Stromal cell of bone marrow (primary cell): Measurements from ENCODE around the gene UVSSA.
"Not testable (repeated sequence)": the region's sequence is repeated elsewhere in the genome, so short reads cannot be mapped to it uniquely, and the experiment has no call there.

Experiments used
- DNase-seq: peaks from one replicate; pipeline ENCODE4 v3.0.0-alpha.2; 2012; ENCODE audit warnings: low read depth

UVSSA gene

DNA sequence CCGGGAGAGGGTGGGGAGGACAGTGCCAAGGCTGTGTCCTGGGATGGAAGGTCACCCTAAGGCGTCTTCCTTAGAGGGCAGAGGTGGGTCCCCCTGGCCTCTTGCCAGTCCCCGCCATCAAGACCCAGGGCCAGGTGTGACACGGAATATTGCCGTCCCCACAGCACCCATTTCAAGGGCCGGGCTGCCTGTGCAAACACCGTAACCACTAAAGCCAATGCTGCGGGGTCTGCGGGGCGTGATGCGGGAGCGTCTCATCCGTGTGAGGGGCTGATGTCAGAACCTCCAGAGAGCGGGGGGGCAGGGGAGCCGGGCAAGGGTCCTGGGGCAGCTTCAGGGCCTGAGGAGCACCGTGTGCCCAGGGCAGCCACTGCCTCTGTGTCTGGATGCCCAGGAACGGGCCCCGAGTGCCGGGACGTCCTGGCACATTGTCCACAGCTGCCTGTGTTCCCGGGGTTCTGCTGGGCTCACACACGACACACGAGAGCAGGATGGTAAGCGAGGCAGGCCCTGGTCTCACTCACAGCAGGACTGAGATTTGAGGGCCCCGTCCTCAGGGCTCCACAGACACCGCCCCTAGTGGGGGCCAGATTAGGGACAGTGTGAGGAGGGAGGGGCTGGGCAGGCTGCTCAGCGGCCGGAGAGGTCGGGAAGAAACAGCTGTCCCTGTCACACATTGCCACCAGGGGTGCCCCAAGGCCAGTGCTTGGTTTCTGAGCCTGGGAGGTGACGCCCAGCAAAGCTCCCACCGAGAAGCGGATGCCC, 30.0 kb downstream of the UVSSA start:
- DNase-seq, result no peak

DNA sequence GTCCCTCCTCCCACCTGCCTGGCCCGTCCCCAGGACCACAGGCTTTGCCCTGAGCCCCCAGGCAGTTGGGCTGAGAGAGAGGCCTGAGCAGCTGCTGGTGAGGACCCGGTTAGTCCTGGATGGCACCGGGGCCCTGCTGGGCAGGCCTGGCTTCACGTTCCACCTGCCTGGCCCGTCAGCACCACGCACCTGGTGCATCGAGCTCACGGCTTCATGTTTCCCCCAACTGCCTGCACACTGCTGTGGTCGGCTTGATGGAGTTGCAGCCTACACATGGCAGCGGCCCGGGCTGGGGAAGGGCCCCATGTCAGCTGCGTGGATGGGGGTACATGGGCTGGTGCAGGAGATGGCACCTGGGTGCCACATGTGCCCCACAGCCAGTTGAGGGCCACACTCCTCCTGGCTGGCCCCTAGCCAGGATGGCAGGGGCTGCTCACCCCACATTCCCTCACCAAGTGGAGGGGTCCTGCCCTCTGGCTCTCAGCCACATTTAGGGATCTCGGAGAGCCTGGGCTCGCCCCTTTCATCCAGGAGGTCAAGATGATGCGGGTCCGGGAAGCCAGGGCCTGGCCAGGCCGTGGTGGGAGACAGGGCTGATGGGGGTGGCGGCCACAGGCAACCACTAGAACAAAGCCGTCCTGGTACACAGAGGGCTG, 30.7 kb downstream of the UVSSA start:
- DNase-seq, result no peak

DNA sequence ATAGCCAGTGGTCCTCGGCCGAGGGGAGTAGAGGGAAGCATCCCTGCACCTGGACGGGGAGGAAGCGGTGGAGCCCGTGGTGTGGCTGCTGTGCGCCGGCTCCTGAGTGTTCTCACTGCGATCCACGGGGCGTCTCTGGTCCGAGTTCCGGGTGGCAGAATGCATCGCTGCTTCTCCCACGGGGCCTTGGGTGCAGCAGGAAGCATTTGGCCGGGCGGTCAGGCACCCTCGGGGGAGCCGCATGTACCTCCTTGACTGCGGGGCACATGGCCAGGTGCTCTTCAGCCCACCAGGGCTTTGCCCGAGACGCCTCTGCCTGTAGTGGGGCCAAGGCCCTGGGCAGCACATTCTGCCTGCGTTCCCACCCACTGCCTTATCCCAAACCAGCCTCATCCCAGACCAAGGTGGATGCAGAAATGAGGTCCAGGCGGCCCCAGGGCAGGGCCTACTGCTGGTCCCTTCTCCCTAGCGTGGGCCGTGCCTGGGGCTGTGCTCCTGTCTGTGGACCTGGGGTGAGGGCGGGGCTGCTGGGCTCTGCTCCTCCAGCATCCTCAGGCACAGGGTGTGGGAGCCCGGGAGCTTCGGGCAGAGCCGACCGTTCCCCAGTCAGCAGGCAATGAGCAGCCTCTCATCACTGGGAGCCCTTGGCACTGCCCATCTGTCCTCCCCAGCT, 31.7 kb downstream of the UVSSA start:
- DNase-seq, result no peak

DNA sequence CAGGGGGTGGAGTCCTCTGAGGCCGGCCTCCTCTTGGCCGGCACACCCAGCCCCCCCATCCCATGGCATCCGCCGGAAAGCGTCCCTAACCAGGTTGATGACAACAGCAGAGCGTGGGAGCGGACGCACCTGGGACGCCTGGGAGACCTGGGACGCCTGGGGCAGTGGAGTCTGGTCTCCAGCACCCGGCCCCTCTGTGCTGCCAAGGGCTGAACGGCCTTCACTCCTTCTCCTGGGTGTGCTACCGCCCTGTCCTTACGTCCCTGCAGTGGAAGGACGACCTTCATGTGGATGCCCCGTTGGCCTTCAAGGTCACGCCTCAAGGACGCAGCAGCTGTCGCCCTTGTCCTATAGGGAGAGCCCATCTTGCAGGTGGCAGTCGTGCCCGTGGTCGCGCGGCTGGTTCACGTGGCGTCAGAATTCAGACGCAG, 32.4 kb downstream of the UVSSA start:
- no peak for DNase-seq

DNA sequence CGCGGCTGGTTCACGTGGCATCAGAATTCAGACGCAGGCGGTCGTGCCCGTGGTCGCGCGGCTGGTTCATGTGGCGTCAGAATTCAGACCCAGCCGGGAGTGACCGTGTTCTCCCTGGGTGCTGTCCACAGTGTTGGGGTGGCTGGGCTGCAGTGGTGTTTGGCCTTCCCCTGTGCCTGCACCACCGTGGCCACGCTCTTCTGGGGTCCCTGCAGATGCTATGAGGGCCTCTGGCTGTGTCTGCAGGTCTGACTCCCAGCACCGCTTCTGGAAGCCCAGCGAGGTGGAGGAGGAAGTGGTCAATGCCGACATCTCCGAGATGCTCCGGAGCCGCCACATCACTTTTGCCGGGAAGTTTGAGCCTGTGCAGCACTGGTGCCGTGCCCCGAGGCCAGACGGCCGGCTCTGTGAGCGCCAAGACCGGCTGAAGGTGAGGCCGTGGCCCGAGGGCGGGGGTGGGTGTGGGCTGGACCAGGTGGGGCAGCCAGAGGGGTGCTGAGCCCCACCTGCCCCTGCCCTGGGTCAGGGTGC, 32.9 kb downstream of the UVSSA start:
- no peak for DNase-seq

DNA sequence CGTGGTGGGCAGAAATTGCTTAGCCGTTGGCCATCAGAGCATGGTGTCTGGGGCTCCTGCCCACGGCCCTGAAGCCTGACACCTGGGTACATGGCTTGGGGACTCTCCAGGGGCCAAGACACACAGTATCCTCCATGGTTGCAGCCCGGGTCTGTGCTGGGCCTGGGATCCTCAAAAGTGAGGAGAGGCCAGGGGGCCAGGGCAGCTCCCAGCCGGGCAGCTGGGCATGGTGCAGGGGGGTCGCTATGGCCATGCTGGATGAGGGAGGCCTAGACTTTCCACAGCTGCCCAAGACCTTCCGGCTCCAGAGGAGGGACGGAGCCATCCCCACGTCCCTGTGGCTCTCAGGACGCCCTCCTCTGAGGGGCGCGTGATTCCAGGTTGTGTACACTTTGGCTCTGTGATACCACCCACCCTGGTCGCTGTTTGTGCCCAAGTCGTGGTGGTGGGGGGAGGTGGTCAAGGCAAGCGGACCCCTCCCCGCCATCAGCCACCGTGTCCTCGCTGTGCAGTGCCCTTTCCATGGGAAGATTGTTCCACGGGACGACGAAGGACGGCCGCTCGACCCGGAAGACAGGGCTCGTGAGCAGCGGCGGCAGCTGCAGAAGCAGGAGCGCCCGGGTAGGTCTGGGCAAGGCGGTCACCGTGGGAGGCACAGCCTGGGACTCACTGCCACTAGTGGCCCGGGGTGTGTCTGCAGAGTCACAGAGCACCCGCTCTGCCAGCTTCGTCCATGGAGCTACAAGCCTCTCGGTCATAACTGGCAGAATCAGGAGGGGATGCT, 33.6 kb downstream of the UVSSA start:
- DNase-seq, result no peak

DNA sequence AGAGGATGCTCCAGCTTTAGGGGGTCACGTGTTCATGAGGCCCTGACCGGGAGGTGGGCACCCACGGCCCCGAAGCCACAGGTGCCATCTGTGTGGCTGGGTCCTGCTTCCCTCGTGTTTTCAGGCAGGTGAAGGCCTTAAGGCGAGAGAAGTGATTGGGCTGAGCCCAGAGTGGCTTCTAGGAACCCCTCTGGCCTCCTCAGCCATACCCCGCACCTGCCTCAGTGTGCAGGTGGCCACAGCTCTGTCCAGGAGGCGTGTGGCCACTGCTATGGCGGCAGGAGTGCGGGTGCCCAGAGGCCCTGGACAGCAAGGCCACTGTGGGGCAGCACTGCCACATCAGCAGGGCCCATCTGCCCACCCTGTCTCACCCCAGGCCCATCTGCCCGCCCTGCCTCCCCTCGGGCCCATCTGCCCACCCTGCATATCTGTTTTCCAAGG, 34.2 kb downstream of the UVSSA start:
- DNase-seq, result no peak

DNA sequence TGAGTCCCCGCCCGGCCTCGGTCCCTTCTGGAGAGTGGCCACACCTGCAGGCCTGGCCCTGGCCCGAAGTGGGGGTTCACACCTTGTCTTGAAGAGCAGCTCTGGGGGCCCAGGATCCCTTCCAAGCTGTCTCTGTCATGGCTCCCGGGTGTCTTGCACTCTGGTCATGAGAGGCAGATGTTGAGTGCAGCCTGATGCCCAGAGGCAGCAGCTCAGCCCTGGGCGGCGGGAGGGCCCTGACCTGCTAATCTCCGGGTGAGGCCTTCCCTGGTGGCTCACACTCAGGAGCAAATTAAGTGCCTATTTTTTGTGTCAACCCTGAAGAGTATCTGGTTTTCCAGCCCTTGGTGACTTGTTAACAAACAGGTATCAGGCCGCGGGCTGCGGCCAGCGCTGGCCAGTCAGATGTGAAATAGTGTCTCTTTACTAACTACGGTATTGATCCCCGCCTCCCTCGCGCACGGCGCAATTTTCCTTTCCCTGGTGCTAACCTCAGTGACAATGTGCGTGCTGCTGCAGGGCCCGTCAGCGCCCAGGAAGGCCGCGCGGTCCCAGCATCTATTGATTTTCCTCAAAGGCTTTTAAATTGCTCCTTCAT, 35.0 kb downstream of the UVSSA start:
- no peak for DNase-seq

DNA sequence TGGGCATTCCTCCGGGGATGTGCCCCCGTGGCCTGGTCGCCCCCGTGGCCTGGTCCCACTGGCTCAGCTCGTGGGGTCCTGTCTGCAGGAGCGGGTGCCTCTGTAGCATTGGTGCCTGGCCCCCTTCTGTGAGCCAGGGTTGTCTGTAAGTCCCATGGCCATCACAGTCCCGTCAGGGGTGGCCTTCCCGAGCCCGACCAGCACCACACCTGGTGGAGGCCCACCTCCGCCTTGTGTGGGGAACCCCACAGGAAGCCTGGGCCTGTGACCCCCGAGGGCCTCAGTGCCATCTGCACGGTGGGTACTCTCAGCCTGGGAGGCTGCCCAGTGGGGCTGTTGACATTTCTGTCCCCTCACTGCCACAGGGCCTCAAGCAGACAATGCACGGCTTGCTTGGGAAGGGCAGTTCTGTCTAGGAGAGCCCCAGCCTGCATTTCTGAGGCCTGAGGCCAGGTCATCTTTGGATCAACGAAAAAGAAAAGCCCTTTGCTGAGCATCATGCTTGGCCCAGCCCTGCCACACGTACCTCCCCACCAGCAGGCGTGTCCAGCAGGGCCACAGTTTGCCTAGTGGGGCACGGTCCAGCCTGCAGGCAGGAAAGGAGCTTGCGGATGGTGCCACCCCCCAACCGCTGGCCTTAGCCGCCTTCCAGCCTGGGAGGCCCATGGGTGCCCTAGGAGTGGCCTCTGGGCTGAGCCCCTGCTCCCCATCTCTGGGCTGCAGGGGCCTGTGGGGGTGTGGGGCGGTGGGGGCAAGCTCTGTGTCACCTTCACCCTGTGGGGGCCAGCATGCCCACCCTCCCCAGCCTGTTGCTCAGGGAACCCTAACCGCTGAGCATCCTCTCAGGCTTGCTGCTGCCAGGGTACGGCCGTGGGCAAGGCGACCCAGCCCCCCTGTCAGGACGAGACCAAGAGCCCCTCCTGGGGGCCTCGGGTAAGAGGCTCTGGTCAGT, 36.0 kb downstream of the UVSSA start:
- DNase-seq, result no peak

DNA sequence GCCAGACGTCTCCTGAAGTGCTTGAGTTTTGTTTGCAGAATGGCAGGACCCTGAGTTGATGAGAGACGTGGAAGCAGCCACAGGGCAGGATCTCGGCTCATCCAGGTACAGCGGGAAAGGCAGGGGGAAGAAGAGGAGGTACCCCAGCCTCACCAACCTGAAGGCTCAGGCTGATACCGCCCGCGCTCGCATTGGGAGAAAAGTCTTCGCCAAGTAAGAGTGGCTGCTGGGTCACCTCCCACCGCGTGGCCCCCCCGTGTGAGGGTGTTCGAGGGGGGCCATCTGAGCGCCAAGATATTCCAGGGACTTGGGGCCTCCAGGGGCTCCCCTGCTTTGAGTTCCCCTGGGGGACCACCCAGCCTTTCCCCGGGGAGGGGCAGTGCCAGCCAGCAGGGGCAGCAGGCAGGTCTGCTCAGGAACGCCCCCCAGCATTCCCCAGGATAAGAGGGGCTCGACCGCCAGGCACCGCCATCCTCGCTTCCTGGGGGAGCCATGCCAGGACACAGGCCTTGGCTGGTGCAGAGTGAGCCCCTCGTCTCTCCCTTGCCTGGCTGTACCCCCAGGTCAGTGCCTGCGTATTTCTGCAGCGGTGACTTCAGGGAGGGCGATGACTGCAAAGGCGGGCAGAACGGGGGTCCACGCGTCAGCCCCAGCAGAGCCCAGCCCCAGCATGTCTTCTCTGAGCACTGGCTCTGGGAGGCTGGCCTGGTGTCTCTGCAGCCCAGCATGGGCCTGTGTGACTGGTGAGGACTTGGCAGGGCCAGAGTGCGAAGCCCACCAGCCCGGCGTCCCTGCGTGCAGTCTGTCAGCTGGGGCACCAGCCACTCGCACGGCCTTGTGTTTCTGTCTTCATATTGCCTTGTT, 37.0 kb downstream of the UVSSA start:
- no peak for DNase-seq

DNA sequence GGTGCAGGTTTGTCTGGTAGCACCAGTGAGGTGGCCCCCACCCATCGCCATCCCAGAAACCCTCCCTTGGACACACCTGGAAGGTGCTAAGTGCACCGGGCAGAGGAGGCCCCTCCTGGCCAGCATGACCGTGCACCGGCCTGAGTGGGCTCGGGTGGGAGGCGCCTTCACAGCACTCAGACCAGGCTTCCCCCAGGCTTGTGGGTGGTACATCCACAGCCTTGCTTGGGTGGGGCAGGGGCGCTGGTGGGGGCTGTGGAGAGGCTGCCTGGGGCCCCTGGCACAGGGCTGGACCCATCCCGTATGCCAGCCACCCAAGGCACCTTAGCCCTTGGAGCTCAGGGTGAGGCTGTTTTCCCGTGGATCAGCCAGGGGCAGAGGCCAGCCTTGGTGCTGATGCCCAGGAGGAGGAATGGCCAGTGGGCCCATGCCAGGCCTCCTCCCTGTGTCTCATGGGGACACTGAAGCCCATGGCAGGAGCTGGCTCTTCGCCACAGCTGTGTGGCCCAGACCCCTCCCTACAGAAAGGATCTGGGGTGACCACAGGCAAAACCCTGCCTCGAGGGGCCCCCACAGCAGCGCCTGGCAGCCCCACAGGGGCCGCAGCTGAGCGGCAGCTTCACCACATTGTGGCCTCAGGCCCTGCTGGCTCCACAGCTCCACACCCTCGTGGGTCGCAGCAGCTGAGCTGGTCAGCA, 37.8 kb downstream of the UVSSA start:
- no peak for DNase-seq

DNA sequence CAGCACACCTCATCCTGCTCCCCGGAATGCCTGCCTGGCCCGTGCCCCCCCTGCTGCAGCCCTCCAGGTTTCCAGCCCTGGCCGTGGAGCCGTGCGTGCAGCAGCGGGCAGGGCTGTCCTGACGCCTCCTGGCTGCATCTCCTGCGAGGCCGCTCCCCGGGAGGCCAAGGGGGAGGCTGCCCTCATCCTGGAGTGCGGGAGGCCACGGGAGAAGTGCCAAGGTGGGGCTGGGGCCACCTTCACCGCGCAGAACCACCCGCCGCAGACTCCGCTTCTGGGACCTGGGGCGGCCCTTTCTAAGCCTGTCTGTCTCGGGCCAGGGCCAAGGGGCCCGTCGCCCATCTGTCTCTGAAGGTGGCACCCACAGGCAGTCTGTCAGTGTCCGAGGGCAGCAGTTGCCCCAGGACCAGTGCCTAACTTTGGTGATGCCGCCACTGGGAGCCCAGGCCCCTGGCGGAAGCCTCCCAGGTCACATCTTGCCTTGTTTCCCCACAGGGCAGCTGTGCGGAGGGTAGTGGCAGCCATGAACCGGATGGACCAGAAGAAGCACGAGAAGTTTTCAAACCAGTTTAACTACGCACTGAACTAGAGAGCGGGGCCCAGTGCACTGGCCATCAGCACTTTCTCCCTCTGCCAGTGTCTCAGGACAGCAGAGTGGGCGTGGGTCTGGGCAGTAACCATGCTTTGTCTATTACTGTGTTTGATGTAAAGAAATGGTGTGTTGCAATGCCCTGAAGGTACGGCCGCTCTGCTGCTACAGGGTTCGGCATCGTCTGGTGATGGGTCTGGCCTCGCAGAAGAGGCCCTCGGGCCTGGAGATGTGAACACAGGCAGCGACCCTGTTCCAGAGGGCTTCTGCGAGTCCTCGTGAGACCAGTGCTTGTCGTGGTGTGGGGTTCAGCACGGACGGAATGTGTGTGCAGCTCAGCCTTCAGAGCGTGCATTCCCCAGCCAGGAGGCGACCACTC, 38.6 kb downstream of the UVSSA start:
- no peak for DNase-seq

DNA sequence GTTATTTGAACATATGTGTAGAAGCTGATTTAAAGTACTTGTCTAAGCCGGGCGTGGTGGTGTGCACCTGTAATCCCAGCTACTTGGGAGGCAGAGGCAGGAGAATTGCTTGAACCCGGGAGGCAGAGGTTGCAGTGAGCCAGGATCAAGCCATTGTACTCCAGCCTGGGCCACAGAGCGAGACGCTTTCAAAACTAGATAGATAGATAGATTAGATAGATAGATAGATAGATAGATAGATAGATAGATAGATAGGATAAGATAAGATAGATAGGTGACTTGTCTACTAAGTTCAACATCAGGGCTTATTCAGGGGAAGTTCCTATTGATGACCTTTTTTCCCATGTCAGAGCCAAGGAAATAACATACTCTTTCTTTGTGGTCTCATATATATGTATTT, 46.4 kb downstream of the UVSSA start:
- DNase-seq, result not testable (repeated sequence)

DNA sequence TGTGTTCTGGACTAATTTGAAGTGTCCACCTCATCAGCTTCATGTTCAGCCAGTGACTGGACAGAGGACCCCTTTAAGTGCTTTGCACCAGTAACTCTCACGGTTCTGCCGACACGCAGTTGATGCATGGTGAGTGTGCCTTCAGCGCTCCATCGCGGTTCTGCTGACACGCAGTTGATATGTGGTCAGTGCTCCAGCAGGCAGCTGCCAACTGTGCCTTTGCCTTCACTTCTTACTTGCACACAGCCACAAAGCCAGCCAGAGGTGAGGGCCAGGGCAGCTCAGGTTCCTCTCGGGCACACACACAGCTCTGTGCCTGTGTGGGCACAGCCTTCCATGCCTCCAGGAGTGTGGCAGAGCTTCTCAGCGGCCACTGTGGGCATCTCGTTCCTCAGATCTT, 46.9 kb downstream of the UVSSA start:
- DNase-seq, result no peak

DNA sequence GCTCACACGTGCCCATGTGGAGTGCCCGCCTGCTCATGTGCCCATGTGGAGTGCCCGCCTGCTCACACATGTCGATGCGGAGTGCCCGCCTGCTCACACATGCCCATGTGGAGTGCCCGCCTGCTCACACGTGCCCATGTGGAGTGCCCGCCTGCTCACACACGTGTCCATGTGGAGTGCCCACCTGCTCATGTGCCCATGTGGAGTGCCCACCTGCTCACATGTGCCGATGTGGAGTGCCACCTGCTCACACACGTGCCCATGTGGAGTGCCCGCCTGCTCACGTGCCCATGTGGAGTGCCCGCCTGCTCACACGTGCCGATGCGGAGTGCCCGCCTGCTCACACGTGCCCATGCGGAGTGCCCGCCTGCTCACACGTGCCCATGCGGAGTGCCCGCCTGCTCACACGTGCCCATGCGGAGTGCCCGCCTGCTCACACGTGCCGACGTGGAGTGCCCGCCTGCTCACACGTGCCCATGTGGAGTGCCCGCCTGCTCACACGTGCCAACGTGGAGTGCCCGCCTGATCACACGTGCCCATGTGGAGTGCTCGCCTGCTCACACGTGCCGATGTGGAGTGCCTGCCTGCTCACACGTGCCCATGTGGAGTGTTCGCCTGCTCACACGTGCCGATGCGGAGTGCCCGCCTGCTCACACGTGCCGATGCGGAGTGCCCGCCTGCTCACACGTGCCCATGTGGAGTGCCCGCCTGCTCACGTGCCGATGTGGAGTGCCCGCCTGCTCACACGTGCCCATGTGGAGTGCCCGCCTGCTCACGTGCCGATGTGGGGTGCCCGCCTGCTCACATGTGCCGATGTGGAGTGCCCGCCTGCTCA, 47.8 kb downstream of the UVSSA start:
- DNase-seq, result not testable (repeated sequence)

DNA sequence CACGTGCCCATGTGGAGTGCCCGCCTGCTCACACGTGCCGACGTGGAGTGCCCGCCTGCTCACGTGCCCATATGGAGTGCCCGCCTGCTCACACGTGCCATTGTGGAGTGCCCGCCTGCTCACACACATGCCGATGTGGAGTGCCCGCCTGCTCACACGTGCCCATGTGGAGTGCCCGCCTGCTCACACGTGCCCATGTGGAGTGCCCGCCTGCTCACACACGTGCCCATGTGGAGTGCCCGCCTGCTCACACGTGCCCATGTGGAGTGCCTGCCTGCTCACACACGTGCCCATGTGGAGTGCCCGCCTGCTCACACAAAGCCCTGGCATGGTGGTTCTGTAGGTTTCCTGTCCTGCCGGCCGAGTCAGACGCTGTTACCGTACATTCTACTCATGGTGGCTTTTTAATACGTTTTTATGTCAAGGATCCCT, 48.4 kb downstream of the UVSSA start:
- not testable (repeated sequence) for DNase-seq
